HG02938 (cell line): ENCODE results near the gene FOXP4.
"Not testable (repeated sequence)": the region's sequence is repeated elsewhere in the genome, so short reads cannot be mapped to it uniquely, and the experiment has no call there.

Experiments
- ATAC-seq: cut with Tn5 transposase; IDR thresholded peaks from one replicate; pipeline ENCODE4 v1.9.1; 2021; ENCODE audit warnings: mild to moderate bottlenecking, moderate library complexity; ENCODE audit not compliant: unreplicated experiment

Gene FOXP4

GRCh38 chr6:41597246-41598000 is 51.2 kb downstream of the FOXP4 start:
- no peak for ATAC-seq

DNA sequence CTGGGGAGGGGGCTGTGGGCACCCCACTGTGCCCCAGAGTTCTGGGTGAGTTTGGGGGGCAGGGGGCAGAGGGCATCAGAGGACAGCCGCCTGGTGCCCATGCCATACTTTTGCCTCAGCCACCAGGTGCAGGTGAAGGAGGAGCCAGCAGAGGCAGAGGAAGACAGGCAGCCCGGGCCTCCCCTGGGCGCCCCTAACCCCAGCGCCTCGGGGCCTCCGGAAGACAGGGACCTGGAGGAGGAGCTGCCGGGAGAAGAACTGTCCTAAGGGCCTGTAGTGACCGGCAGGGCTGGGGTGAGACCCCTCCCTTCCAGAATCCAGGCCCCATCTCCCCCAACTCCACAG is 52.5 kb downstream of the FOXP4 start:
- ATAC-seq: no peak

DNA sequence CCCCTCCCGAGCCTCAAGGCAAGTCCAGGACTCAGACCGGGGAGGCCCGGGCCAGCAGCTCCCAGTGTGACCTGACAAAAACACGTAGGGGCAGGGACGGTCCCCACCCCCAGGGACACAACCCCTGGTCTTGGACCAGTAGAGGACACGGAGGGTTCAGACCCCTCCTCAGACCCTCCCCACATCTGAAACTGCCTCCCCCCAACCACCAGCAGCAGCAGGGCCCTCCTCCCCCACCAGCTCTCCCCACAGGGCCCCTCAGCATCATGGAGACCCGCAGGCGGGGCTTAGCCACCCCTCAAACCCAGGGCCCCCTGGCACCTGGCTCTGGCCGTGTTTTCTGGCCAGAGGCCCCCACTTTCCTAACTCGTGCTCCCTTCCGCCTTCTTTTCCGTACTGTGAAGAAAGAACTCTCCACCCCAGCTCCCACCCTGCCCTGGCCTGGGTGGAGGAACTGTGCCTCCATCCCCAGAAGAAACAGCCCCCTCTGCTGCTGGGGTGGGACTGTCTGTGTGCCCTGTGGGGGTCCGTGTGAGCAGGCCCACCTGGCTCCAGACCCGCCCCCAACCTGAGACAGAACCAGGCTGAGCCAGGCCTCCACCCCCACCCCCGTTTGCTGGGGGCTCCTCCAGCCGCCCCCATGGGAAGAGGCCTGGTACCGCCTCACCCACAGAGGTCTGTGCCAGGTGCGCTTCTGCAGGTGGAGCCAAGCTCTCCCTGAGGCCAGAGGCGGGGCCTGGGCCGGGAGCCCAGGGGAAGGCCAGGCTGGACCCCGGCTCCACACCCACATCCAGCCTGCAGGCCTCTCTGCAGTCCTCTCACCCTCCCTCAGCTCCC is 53.1 kb downstream of the FOXP4 start:
- ATAC-seq: no peak

DNA sequence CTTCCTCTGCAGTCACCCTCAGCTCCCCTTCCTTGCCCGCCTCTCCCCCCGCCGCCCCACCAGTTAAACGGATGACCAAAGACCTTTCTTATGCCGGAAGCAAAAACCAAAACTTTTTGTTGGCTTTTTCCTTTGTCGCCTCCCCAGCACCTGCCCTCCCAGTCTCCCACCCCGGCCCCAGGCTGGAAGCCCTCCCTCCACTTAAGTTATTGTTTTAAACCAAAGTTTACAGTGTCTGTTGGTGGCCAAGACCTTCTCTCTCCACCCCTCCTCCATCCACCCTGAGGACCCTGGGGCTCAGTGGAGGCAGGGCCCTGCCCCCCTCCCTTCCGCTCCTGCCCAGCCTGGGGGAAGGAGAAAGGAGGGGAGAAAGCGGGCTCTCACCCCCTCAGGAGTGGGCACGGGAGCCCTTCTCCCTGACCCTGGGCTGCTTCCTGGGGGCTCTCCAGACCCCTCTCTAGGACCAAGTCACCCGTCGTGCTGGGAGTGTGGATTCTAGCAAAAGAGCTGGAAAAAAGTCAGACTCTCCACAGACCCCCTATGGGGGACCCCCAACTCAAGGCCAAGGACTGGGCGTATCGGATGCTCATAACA is 53.8 kb downstream of the FOXP4 start:
- no peak for ATAC-seq

GRCh38 chr6:41600499-41601247 is 54.5 kb downstream of the FOXP4 start:
- ATAC-seq: no peak

GRCh38 chr6:41601248-41601549 is 55.0 kb downstream of the FOXP4 start:
- no peak for ATAC-seq

DNA sequence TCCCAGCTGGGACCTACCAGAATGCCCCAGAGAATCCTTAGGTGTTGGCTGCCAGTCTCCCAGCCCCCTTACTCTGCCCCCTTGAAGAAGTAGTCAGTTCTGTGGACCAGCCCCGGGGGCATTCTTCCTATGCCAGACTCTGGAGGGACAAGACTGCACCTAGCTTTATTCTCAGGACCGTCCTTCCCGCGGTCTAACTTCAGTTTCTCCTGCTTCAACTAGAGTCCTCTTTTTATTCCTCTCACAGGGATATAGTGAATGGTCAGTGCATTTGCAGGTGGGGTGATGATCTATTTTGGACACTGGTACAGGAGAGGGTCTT is 56.2 kb downstream of the FOXP4 start:
- no peak for ATAC-seq

DNA sequence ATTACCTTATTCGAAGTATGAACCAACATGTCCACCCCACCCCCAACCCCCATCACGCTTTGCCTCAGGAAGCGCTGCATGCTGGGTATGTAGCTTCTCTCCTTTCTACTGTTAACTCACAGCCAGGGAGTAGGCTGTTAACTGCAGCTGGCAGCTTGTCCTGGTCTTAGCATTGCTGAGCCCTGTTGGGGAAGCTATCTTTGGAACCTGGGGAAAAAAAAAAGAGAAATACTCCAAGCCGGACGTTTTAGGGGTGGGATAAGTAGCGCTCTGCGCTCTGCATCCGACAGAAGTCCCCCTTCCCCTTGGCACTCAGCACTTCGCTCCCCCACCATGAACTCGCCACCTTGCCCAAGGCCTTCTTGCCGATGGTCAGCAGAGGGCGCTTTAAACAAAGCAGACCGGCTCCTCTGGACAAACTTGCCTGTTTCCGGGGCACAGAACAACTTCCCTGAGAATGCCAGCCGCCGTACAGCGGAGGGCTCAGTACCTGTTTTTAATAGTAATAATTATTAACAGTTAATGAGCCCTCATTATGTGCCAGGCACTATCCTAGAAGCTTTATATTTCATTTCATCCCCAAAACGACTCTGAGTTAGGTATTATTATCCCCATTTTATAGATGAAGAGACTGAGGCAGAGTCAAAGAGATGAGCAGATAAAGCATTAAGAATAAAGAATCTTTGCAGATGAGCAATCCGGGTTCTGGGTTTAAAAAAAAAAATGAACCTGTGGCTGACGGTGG is 56.9 kb downstream of the FOXP4 start:
- ATAC-seq: no peak

DNA sequence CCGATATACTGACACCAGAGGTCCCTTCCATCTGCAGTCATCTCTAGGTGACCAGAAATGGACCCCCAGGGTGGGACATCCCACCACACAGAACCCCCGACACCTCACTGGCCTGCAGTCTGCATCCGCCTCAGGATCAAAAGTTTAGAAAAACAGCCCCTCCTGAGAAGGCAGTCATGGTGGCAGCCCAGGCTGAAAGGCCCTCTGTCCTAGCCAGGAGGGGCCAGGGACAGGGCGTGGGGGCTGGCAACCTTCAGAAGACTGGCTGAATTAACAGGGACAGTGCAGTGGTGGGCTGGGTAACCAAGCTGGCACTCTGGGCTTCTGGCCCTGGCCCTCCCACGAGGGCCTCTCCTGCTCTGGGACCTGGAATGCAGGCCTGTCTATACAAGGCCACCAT is 57.8 kb downstream of the FOXP4 start:
- ATAC-seq: no peak

DNA sequence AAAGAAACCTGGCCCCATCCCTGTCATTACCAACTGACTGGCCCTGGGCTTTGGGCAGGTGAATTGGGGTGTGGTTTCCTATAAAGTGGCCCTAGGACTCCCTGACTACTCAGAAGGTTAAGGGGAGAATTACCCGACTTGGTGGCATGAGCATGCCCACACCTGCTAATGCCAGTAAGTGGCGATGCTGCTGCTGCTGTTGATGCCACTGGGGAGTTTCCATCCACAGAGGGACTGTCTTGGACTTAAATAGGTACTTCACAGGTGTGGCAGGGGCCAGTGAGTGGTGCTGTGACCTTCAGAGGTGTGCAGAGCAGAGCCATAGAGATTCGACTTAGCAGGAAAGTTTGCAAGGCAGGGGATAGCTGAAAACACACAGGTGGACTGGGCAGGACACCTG is 59.5 kb downstream of the FOXP4 start:
- no peak for ATAC-seq

DNA sequence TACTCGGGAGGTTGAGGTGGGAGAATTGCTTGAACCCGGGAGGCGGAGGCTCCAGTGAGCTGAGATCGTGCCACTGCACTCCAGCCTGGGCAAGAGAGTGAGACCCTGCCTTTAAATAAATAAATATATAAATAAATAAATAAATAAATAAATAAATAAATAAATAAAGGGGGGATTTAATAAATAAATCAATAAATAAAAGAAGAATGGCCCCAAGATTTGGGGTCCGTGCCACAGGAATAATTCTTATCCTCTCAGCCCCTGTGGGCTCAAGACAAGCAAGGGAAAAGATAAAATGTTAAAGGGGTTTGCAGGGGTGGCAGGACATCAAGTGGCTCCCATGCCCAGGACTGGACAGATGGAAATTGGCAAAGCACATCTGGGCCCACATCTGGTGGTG is 60.9 kb downstream of the FOXP4 start:
- ATAC-seq: no peak

DNA sequence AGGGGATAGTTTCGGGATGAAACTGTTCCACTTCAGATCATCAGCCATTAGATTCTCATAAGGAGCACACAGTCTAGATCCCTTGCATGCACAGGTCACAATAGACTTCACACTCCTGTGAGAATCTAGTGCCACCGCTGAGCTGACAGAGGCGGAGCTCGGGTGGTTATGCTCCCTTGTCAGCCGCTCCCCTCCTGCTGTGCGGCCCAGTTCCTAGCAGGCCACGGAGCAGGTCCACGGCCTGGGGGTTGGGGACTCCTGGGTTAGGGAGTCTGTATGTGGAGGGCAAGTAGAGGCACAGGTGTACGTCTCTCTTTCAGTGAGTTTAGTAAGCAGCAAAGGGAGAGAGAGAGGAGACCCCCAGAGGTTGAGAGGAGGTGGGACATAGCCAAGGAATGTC is 61.6 kb downstream of the FOXP4 start:
- no peak for ATAC-seq

- ATAC-seq: no peak
Measured at GRCh38 chr6:41608443-41609151, 62.4 kb downstream of the FOXP4 start.

GRCh38 chr6:41614715-41615114 is 68.5 kb downstream of the FOXP4 start:
- ATAC-seq: no peak

DNA sequence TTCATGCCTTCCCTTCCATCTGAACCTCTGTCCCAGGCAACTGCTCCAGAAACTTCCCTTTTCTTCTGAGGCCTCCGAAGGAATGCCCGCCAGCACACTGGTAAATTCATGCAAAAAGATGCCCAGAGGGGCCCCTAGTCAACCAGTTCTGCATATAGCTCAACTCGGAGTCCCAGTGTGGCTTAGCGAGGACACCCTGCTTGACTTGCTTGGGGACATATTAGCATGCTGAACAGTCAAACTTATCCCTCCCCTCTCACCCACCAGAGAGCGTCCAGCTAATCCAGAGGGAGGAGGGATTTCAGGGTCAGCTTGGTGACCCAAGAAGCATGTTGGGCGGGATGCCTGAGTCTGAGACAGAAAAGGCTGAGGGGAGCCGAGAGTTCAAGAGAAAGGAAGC is 69.1 kb downstream of the FOXP4 start:
- no peak for ATAC-seq

GRCh38 chr6:41618598-41618997 is 72.4 kb downstream of the FOXP4 start:
- no peak for ATAC-seq

DNA sequence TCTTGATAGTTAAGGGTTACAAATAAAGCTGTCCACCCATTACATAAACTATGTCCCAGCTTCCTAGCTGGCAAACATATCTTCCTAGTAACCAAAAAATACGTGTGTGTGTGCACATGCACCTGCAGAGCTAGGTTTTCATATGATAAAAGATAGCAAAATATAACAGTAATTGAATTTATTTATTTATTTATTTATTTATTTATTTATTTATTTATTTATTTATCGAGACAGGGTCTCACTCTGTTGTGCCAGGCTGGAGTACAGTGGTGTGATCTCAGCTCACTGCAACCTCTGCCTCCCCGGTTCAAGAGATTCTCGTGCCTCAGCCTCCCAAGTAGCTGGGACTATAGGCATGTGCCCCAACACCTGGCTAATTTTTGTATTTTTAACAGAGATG is 73.0 kb downstream of the FOXP4 start:
- ATAC-seq: not testable (repeated sequence)

GRCh38 chr6:41621367-41621766 is 75.2 kb downstream of the FOXP4 start:
- ATAC-seq: no peak

- no peak for ATAC-seq
Measured at GRCh38 chr6:41621802-41622201, 75.6 kb downstream of the FOXP4 start.

DNA sequence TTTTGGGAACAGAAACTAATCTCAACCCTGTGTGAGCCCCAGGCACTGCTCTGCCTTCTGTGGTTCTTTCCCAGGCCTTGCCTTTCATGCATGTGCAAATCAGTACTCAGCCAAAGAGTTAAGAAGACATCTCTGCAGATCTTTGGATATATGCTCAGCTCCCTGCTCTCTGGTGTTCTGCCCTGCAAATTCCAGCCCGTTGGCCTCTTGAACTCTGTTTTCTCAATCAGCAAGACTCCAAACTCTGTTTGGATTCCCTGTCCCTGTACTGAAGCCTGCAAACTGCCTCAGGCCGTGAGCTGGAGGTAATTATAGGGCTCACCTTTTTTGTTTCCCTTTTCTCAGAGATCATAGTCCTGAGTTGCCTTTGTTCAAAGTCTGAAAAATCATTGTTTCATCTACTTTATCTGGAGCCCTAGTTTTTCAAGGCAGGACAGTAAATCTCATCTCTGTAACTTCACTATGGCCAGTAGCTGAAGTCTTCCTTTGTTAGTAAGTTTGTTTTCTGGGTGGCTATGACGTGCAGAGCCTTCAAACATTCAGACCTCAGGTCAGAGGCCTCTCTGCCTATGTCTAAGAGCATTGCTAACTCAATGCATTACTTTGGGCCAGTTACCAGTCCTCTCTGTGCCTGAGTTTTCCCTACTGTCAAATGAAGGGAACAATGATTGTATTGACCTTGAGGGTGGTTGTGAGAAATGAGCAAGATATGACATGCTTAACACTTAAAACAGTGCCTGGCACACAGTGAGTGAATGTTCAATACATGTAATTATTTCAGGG is 76.2 kb downstream of the FOXP4 start:
- ATAC-seq: no peak
